NCI-H146 (cell line): ENCODE results near the gene RRAGC.
"Not testable (repeated sequence)": the region's sequence is repeated elsewhere in the genome, so short reads cannot be mapped to it uniquely, and the experiment has no call there.

Experiments
- DNase-seq: peaks from one replicate; lab custom pipeline; 2025; lab: John Stamatoyannopoulos, UW

The RRAGC gene

GRCh38 chr1:38858833-38859560, 575 bp downstream of the RRAGC start:
- DNase-seq, result peak; percentile 53

- no peak for DNase-seq
Measured at GRCh38 chr1:38852780-38853179, 6.8 kb downstream of the RRAGC start.

- no peak for DNase-seq
Measured at GRCh38 chr1:38848071-38848470, 11.5 kb downstream of the RRAGC start.

GRCh38 chr1:38846210-38846609, 13.4 kb downstream of the RRAGC start:
- DNase-seq, result no peak

GRCh38 chr1:38845088-38845487, 14.5 kb downstream of the RRAGC start:
- not testable (repeated sequence) for DNase-seq

- no peak for DNase-seq
Measured at GRCh38 chr1:38840281-38840680, 19.3 kb downstream of the RRAGC start.

GRCh38 chr1:38839363-38839762, 20.2 kb downstream of the RRAGC start:
- no peak for DNase-seq

GRCh38 chr1:38836316-38836715, 23.3 kb downstream of the RRAGC start:
- not testable (repeated sequence) for DNase-seq

- DNase-seq, result peak; percentile 68
Measured at GRCh38 chr1:38834937-38835827, 24.4 kb downstream of the RRAGC start.

GRCh38 chr1:38834221-38834782, 25.3 kb downstream of the RRAGC start:
- DNase-seq, result no peak

- DNase-seq, result no peak
Measured at GRCh38 chr1:38833146-38833545, 26.4 kb downstream of the RRAGC start.

- no peak for DNase-seq
Measured at GRCh38 chr1:38832370-38832734, 27.2 kb downstream of the RRAGC start.

GRCh38 chr1:38831731-38832369, 27.7 kb downstream of the RRAGC start:
- DNase-seq, result no peak

- DNase-seq, result no peak
Measured at GRCh38 chr1:38829368-38829767, 30.2 kb downstream of the RRAGC start.

GRCh38 chr1:38827318-38827717, 32.3 kb downstream of the RRAGC start:
- DNase-seq, result no peak

- DNase-seq, result no peak
Measured at GRCh38 chr1:38826886-38827285, 32.7 kb downstream of the RRAGC start.

GRCh38 chr1:38826262-38826661, 33.3 kb downstream of the RRAGC start:
- peak; percentile 27 for DNase-seq

GRCh38 chr1:38820860-38821259, 38.7 kb downstream of the RRAGC start:
- DNase-seq, result no peak

- DNase-seq, result no peak
Measured at GRCh38 chr1:38819516-38819915, 40.1 kb downstream of the RRAGC start.

GRCh38 chr1:38819040-38819439, 40.5 kb downstream of the RRAGC start:
- no peak for DNase-seq

GRCh38 chr1:38818175-38818976, 41.2 kb downstream of the RRAGC start:
- DNase-seq, result no peak
